Activated naive CD4-positive, alpha-beta T cell treated with Interleukin-2 at 50 U/mL for 16 hours (primary cell): Measurements from ENCODE around the gene PIGW.
"Not testable (repeated sequence)": the region's sequence is repeated elsewhere in the genome, so short reads cannot be mapped to it uniquely, and the experiment has no call there.

Experiments
- DNase-seq: peaks from one replicate; pipeline ENCODE4 v3.0.0-alpha.2; 2020

PIGW gene

GRCh38 chr17:36534840-36535668, at the start of gene PIGW, which contains the start of gene MYO19:
TSS of gene PIGW (plus strand) at chr17:36534987. CDS start at chr17:36537102, 2,115 bp downstream.
TSS of gene MYO19 (minus strand) at chr17:36534868. CDS start at chr17:36532538, 2,330 bp downstream.
- peak; percentile 89 for DNase-seq

- no peak for DNase-seq
Measured at GRCh38 chr17:36485027-36485426, 49.8 kb upstream of the PIGW start.

- DNase-seq: no peak
Measured at GRCh38 chr17:36485805-36486203, 49.0 kb upstream of the PIGW start.

- DNase-seq: peak; percentile 93
Measured at GRCh38 chr17:36486204-36487194, 48.3 kb upstream of the PIGW start, which contains the start of gene ZNHIT3. TSS of gene ZNHIT3 (plus strand) at chr17:36486681. CDS start at chr17:36486700, 19 bp downstream.

- no peak for DNase-seq
Measured at GRCh38 chr17:36493956-36494355, 40.8 kb upstream of the PIGW start.

- DNase-seq: no peak
Measured at GRCh38 chr17:36494674-36495073, 40.1 kb upstream of the PIGW start.

- DNase-seq: no peak
Measured at GRCh38 chr17:36495076-36495578, 39.7 kb upstream of the PIGW start.

GRCh38 chr17:36496018-36496789, 38.6 kb upstream of the PIGW start:
- no peak for DNase-seq

- DNase-seq: no peak
Measured at GRCh38 chr17:36498155-36498554, 36.6 kb upstream of the PIGW start.

- no peak for DNase-seq
Measured at GRCh38 chr17:36498560-36499300, 36.1 kb upstream of the PIGW start.

GRCh38 chr17:36500745-36501225, 34.0 kb upstream of the PIGW start:
- no peak for DNase-seq

- DNase-seq: no peak
Measured at GRCh38 chr17:36501351-36501750, 33.4 kb upstream of the PIGW start.

- DNase-seq: no peak
Measured at GRCh38 chr17:36501963-36502362, 32.8 kb upstream of the PIGW start.

GRCh38 chr17:36503456-36504155, 31.2 kb upstream of the PIGW start:
- no peak for DNase-seq

- DNase-seq: no peak
Measured at GRCh38 chr17:36504156-36504545, 30.6 kb upstream of the PIGW start.

- no peak for DNase-seq
Measured at GRCh38 chr17:36505171-36505570, 29.6 kb upstream of the PIGW start.

- DNase-seq: no peak
Measured at GRCh38 chr17:36506249-36506826, 28.4 kb upstream of the PIGW start.

- no peak for DNase-seq
Measured at GRCh38 chr17:36506831-36507230, 28.0 kb upstream of the PIGW start.

- no peak for DNase-seq
Measured at GRCh38 chr17:36507266-36507665, 27.5 kb upstream of the PIGW start.

- not testable (repeated sequence) for DNase-seq
Measured at GRCh38 chr17:36508439-36508838, 26.3 kb upstream of the PIGW start.
